Activated naive CD8-positive, alpha-beta T cell treated with anti-CD3 and anti-CD28 coated beads, Interleukin-2, amount 10 ng/mL, durations not matched to agents 7 days and 5 days (primary cell): ENCODE measurements around the gene EPHB6. TPM values are rescaled to one million over a fixed set of nuclear protein-coding genes. Genes with fewer than 3 reads are reported as not detected.

ENCODE experiments used
- ATAC-seq: fragments of 150-1000 bp; cut with Tn5 transposase; one replicate; pipeline ENCODE4 v1.10.0; 2021; ENCODE audit warnings: low read depth, moderate library complexity
- POLR2A ChIA-PET: fragments of 350-600 bp; sonication (Branson Sonifier 250); formaldehyde crosslinking; loops from one replicate; lab custom pipeline; 2021; ENCODE audit warnings: antibody characterized with exemption; lab: Charles Lee
- DNase-seq: peaks from one replicate; pipeline ENCODE4 v3.0.0; 2021
- H3K27ac Mint-ChIP-seq: one replicate; pipeline ENCODE4 v1.8.0; 2022; ENCODE audit warnings: mild to moderate bottlenecking, mixed read lengths
- H3K27me3 Mint-ChIP-seq: one replicate; pipeline ENCODE4 v1.8.0; 2022; ENCODE audit warnings: mild to moderate bottlenecking, moderate library complexity, mixed read lengths
- H3K36me3 Mint-ChIP-seq: one replicate; pipeline ENCODE4 v1.8.0; 2021; ENCODE audit warnings: mild to moderate bottlenecking, mixed read lengths
- H3K4me1 Mint-ChIP-seq: one replicate; pipeline ENCODE4 v1.8.0; 2021; ENCODE audit warnings: mixed read lengths
- H3K4me3 Mint-ChIP-seq: one replicate; pipeline ENCODE4 v1.8.0; 2022; ENCODE audit warnings: mild to moderate bottlenecking, moderate library complexity, mixed read lengths
- H3K9me3 Mint-ChIP-seq: one replicate; pipeline ENCODE4 v1.8.0; 2021; ENCODE audit warnings: mixed read lengths
- total RNA-seq, 2 experiments: library from RNA; stranded (reverse); gene quantifications; one replicate each; pipeline ENCODE4 v1.2.3, GENCODE V29; 2021

EPHB6 gene
- 10 to 100 TPM; 20.1 to 25.2 TPM for total RNA-seq

DNA sequence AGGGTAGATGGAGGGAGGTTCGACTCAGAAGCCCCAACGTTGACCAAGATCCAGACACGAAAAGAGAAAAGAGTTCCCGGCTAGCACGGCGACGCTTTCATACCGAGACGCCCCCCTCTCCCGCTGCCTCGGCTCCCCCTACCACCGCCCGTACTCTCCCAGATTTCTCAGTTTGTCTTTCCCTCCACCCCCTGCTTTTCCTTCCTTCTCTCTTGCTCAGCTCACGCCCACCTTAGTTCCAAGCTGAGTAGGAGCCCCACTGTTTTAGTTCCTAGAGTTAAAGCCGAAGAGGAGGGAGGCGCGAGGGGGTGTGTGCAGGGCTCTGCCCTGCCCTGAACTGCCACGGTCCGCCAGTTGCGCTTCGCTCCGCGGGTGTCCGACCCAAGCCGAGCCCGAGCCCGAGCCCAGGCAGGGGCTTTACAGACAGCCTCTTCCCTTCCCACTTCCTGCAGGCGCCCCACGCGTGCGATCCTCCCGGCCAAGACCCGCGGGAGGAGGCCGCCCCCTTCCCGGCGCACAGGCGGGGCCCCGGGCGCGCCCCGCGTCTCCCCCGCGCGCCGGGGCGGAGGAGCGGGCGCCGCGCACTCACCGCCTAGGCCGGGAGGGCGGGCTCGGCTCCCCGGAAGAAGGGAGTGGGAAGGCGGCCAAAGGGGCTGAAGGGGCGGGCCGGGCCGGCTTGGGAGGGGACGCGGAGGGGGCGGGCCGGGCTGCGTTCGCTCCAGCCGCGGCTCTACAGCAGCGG, at the start of gene EPHB6:
Gene EPHB6 (plus strand): TSS at position 705 of the 742 bp plus-strand sequence. CDS start 8,152 bp downstream, outside the sequence.
- POLR2A ChIA-PET, result interaction anchor here (0.9 to 1.6 kb wide), 3 partner anchors 10 to 218 kb away, joined by 3 to 10 read pairs (median 3); no protein-coding TSS in a partner anchor
- peak within 1 kb of the TSS; percentile 93 for H3K4me3 Mint-ChIP-seq
- no peaks in the 10 kb centered on the region for H3K36me3 Mint-ChIP-seq
- DNase-seq (peak; percentile 76), ATAC-seq (peak; percentile 67)
- peaks cover 18% of the 10 kb centered on the region for H3K27me3 Mint-ChIP-seq
- H3K4me1 Mint-ChIP-seq, result peaks cover 11% of the 10 kb centered on the region
- peak within 1 kb of the TSS; percentile 72 for H3K27ac Mint-ChIP-seq
- no peaks in the 10 kb centered on the region for H3K9me3 Mint-ChIP-seq

- POLR2A ChIA-PET, result interaction anchor here (1.3 to 15.1 kb wide), 4 partner anchors 13 to 169 kb away, joined by 3 to 1271 read pairs (median 6); no protein-coding TSS in a partner anchor
- peaks cover 39% of the 10 kb centered on the region for H3K36me3 Mint-ChIP-seq
- H3K27ac Mint-ChIP-seq, result peak overlapping the region; percentile 99
- H3K4me3 Mint-ChIP-seq, result peak overlapping the region; percentile 94
- ATAC-seq (no peak), DNase-seq (no peak)
- H3K27me3 Mint-ChIP-seq, result no peaks in the 10 kb centered on the region
- no peaks in the 10 kb centered on the region for H3K9me3 Mint-ChIP-seq
- H3K4me1 Mint-ChIP-seq, result peaks cover 89% of the 10 kb centered on the region
These were observed 49.4 kb upstream of the EPHB6 start for GRCh38 chr7:142805350-142806021.

- H3K27ac Mint-ChIP-seq, result peak overlapping the region; percentile 99
- peaks cover 88% of the 10 kb centered on the region for H3K4me1 Mint-ChIP-seq
- H3K9me3 Mint-ChIP-seq, result no peaks in the 10 kb centered on the region
- POLR2A ChIA-PET, result interaction anchor here (2.1 to 15.1 kb wide), 2 partner anchors 14 to 93 kb away, joined by 7 to 1271 read pairs; no protein-coding TSS in a partner anchor
- peaks cover 34% of the 10 kb centered on the region for H3K36me3 Mint-ChIP-seq
- ATAC-seq (no peak), DNase-seq (no peak)
- no peaks in the 10 kb centered on the region for H3K27me3 Mint-ChIP-seq
- peak overlapping the region; percentile 94 for H3K4me3 Mint-ChIP-seq
These were observed 48.9 kb upstream of the EPHB6 start for GRCh38 chr7:142806022-142806356.

DNA sequence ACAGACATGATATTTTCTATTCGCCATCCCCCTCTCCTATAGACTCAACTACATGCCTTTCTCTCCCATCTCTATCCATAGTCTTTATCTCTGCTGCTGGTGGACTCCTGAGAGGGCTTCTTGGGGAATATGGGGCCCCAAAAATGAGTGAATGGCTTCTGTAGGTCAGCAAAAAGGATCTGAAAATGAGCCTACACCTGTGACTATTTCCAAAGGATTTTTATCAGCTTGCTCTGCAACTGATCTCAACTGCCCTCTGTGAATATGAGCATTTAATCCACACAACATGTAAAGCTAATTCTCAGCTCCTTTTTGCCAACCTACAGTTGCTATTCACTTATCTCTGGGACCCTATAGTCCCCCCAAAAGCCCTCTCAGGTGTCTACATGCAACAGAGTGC, 47.9 kb upstream of the EPHB6 start:
- Mint-ChIP-seq H3K36me3 (peaks cover 28% of the 10 kb centered on the region), H3K4me3 (peak overlapping the region; percentile 81), H3K4me1 (peaks cover 89% of the 10 kb centered on the region), H3K27ac (peak overlapping the region; percentile 99), H3K27me3 (no peaks in the 10 kb centered on the region), H3K9me3 (no peaks in the 10 kb centered on the region)
- POLR2A ChIA-PET, result interaction anchor here (5.2 to 15.1 kb wide), 2 partner anchors 14 to 92 kb away, joined by 33 to 1271 read pairs; no protein-coding TSS in a partner anchor
- no peak for DNase-seq
- ATAC-seq, result no peak

DNA sequence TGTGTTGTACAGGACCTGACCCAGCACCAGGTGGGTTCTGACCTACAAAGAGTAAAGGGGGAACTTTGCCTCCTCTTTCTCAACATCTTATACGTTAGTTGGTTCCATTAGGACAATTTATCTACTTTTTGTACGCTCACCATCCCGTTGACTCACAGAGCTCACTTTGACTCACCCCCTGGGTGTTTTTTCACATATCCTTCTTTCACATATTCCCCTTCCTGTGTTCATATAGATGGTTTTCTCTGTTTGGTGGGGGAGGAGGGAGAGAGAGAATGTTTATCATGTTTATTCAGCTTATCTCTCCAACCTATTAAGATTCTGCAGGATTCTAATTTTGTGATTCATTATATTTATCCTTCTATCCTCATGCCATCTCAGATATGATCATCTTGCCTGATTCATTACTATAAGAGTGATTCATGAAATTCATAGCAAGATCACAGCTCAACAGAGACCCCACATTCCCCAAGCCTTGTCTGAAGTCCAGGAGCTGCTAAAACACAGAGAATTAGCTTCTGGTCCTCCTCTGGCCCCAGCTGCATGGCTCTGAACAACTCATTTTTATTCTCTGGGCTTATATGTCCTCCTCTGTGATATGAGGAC, 46.9 kb upstream of the EPHB6 start:
- ATAC-seq, result no peak
- no peaks in the 10 kb centered on the region for H3K27me3 Mint-ChIP-seq
- H3K27ac Mint-ChIP-seq, result peak overlapping the region; percentile 99

GRCh38 chr7:142808461-142808801, 46.4 kb upstream of the EPHB6 start:
- Mint-ChIP-seq H3K4me1 (peaks cover 90% of the 10 kb centered on the region), H3K27ac (peak overlapping the region; percentile 99), H3K9me3 (no peaks in the 10 kb centered on the region), H3K36me3 (peaks cover 14% of the 10 kb centered on the region), H3K4me3 (peak overlapping the region; percentile 81), H3K27me3 (no peaks in the 10 kb centered on the region)
- POLR2A ChIA-PET, result interaction anchor here (0.6 to 15.1 kb wide), 17 partner anchors 10 to 1250 kb away, joined by 3 to 1271 read pairs (median 4); no protein-coding TSS in a partner anchor
- ATAC-seq (peak; percentile 42), DNase-seq (no peak)

More for the DNA sequence above, 46.9 kb upstream of the EPHB6 start:
- POLR2A ChIA-PET, result interaction anchor here (0.5 to 15.1 kb wide), 16 partner anchors 15 to 1249 kb away, joined by 3 to 1271 read pairs (median 6); no protein-coding TSS in a partner anchor
- DNase-seq, result no peak
- Mint-ChIP-seq H3K36me3 (peaks cover 19% of the 10 kb centered on the region), H3K4me3 (peak overlapping the region; percentile 81), H3K4me1 (peaks cover 90% of the 10 kb centered on the region), H3K9me3 (no peaks in the 10 kb centered on the region)

GRCh38 chr7:142808802-142809583, 45.9 kb upstream of the EPHB6 start:
- ATAC-seq, result peak; percentile 70
- Mint-ChIP-seq H3K4me3 (peak overlapping the region; percentile 81), H3K27ac (peak overlapping the region; percentile 99), H3K4me1 (peaks cover 90% of the 10 kb centered on the region), H3K36me3 (peaks cover 12% of the 10 kb centered on the region), H3K9me3 (no peaks in the 10 kb centered on the region), H3K27me3 (no peaks in the 10 kb centered on the region)
- peak; percentile 91 for DNase-seq
- POLR2A ChIA-PET, result interaction anchor here (0.9 to 15.1 kb wide), 18 partner anchors 9 to 570 kb away, joined by 3 to 1271 read pairs (median 5); no protein-coding TSS in a partner anchor

GRCh38 chr7:142809671-142810070, 45.2 kb upstream of the EPHB6 start:
- no peaks in the 10 kb centered on the region for H3K9me3 Mint-ChIP-seq
- peak overlapping the region; percentile 99 for H3K27ac Mint-ChIP-seq
- no peak for DNase-seq
- POLR2A ChIA-PET, result interaction anchor here (0.9 to 15.1 kb wide), 9 partner anchors 17 to 570 kb away, joined by 3 to 1271 read pairs (median 8); no protein-coding TSS in a partner anchor
- H3K36me3 Mint-ChIP-seq, result peaks cover 6% of the 10 kb centered on the region
- H3K4me3 Mint-ChIP-seq, result peak overlapping the region; percentile 81
- peaks cover 89% of the 10 kb centered on the region for H3K4me1 Mint-ChIP-seq
- H3K27me3 Mint-ChIP-seq, result no peaks in the 10 kb centered on the region
- ATAC-seq, result no peak

DNA sequence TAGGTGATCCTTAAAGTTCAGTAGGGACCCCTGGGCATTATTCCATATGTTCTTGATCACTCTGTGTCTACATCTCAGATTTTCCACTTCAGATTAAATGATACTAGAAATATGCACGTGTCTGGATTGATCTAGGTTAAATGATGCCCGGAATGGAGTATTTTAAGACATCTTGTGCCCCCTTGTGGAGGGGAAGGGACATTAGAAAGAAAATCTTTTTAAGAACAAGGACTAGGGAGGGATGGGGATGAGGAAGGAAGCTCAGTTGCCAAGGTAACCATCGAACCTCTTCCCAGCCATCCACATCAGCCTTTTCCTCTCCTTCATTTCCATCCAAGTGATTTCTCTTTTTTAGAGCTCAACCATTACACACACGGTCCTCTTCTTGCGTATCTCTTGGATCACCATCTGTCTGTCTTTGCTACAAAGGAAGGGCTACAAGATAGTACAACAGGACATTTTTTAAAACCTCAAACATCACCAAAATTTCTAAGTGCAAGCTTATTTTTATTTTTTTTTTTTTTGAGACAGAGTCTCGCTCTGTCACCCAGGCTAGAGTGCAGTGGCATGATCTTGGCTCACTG, 43.6 kb upstream of the EPHB6 start:
- H3K36me3 Mint-ChIP-seq, result no peaks in the 10 kb centered on the region
- DNase-seq, result no peak
- no peaks in the 10 kb centered on the region for H3K27me3 Mint-ChIP-seq
- no peaks in the 10 kb centered on the region for H3K9me3 Mint-ChIP-seq
- ATAC-seq, result no peak
- peak overlapping the region; percentile 69 for H3K4me3 Mint-ChIP-seq
- peak overlapping the region; percentile 99 for H3K27ac Mint-ChIP-seq
- POLR2A ChIA-PET, result interaction anchor here (0.7 to 15.1 kb wide), 10 partner anchors 19 to 508 kb away, joined by 3 to 1271 read pairs (median 6); no protein-coding TSS in a partner anchor
- peaks cover 76% of the 10 kb centered on the region for H3K4me1 Mint-ChIP-seq

- Mint-ChIP-seq H3K27ac (peak overlapping the region; percentile 99), H3K4me3 (peak overlapping the region; percentile 69), H3K9me3 (no peaks in the 10 kb centered on the region), H3K4me1 (peaks cover 63% of the 10 kb centered on the region), H3K36me3 (no peaks in the 10 kb centered on the region), H3K27me3 (peaks cover 2% of the 10 kb centered on the region)
- ATAC-seq (no peak), DNase-seq (no peak)
- POLR2A ChIA-PET, result interaction anchor here (1.2 to 15.1 kb wide), 2 partner anchors 13 to 20 kb away, joined by 3 to 1271 read pairs; no protein-coding TSS in a partner anchor
These were observed 42.2 kb upstream of the EPHB6 start for GRCh38 chr7:142812437-142813215.

DNA sequence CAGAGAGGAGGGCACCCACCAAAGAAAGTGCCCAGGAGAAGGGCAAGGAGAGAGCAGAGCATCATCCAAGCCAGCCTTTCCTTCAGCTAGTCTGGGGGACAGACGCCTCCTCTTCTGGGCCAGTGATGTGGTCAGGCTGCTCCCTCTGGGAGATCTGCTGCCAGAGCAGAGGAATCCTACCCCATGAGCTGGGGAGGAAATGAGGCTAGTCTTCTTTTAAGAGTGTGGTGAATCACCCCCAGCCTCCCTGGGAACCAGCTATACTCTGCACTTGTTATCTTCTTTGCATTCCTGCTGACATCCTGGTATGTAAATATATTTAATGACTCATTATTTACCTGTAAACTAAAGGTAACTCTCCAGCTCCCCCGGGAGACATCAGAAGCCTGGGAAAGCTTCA, 41.6 kb upstream of the EPHB6 start:
- Mint-ChIP-seq H3K27me3 (peaks cover 2% of the 10 kb centered on the region), H3K36me3 (no peaks in the 10 kb centered on the region), H3K4me3 (peak overlapping the region; percentile 69), H3K4me1 (peaks cover 57% of the 10 kb centered on the region), H3K27ac (peak overlapping the region; percentile 99), H3K9me3 (no peaks in the 10 kb centered on the region)
- no peak for DNase-seq
- POLR2A ChIA-PET, result interaction anchor here (0.7 to 15.1 kb wide), 5 partner anchors 13 to 425 kb away, joined by 3 to 1271 read pairs (median 8); no protein-coding TSS in a partner anchor
- ATAC-seq, result no peak
